ENCODE data around the gene NLRP5. TPM values are rescaled to one million over a fixed set of nuclear protein-coding genes. Genes with fewer than 3 reads are reported as not detected.

Gene NLRP5
- total and polyA plus RNA-seq, 8 donors: not detected

- peaks cover 44 to 75% of the 10 kb centered on the region in 2 donors for H3K4me1 ChIP-seq
- no peaks in the 10 kb centered on the region for H3K9me3 ChIP-seq
- no peaks in the 10 kb centered on the region for H3K27me3 ChIP-seq
- no peak overlapping the region for H3K4me3 ChIP-seq
- TF ChIP-seq CTCF (IDR thresholded peaks at IDR 0.05): no peak
- no peak overlapping the region for H3K27ac ChIP-seq
- intact Hi-C loops (cut with DNase I): loop anchor here in 1 of 2 donors (10.0 kb wide), 1 partner anchor 68 kb away; the partner anchor contains the start of gene GALP
- DNase-seq: no peak
- no peak for ATAC-seq
- peaks cover 0 to 25% of the 10 kb centered on the region in 2 donors for H3K36me3 ChIP-seq
Measured at GRCh38 chr19:56106993-56107392, 120.4 kb downstream of the NLRP5 start.

- no peak for TF ChIP-seq CTCF (IDR thresholded peaks at IDR 0.05)
- peaks cover 0 to 17% of the 10 kb centered on the region in 2 donors for H3K36me3 ChIP-seq
- peaks cover 51 to 78% of the 10 kb centered on the region in 2 donors for H3K4me1 ChIP-seq
- no peak overlapping the region for H3K27ac ChIP-seq
- H3K27me3 ChIP-seq: no peaks in the 10 kb centered on the region
- no peaks in the 10 kb centered on the region for H3K9me3 ChIP-seq
- H3K4me3 ChIP-seq: no peak overlapping the region
- DNase-seq (no peak), ATAC-seq (peak; percentile 1)
- intact Hi-C loops (cut with DNase I): loop anchor here in 1 of 2 donors (10.0 kb wide), 1 partner anchor 67 kb away; the partner anchor contains the start of gene GALP
Measured at GRCh38 chr19:56107626-56108351, 121.2 kb downstream of the NLRP5 start.

GRCh38 chr19:56108447-56109195 lies 122.0 kb downstream of the NLRP5 start:
- H3K27me3 ChIP-seq: no peaks in the 10 kb centered on the region
- H3K36me3 ChIP-seq: peaks cover 0 to 10% of the 10 kb centered on the region in 2 donors
- H3K9me3 ChIP-seq: no peaks in the 10 kb centered on the region
- peaks cover 56 to 86% of the 10 kb centered on the region in 2 donors for H3K4me1 ChIP-seq
- H3K27ac ChIP-seq: no peak overlapping the region
- peak in 1 of 4 donors; percentile 64 for DNase-seq
- no peak overlapping the region for H3K4me3 ChIP-seq
- no peak for TF ChIP-seq CTCF (IDR thresholded peaks at IDR 0.05)
- ATAC-seq: peak; percentile 9
- intact Hi-C loops (cut with DNase I): loop anchor here in 1 of 2 donors (10.0 kb wide), 1 partner anchor 66 kb away; the partner anchor contains the start of gene GALP

GRCh38 chr19:56109226-56109625 lies 122.7 kb downstream of the NLRP5 start:
- H3K9me3 ChIP-seq: no peaks in the 10 kb centered on the region
- no peak for DNase-seq
- peaks cover 0 to 10% of the 10 kb centered on the region in 2 donors for H3K36me3 ChIP-seq
- H3K27me3 ChIP-seq: no peaks in the 10 kb centered on the region
- H3K4me3 ChIP-seq: no peak overlapping the region
- H3K4me1 ChIP-seq: peaks cover 56 to 92% of the 10 kb centered on the region in 2 donors
- no peak overlapping the region for H3K27ac ChIP-seq
- no peak for ATAC-seq
- intact Hi-C loops (cut with DNase I): loop anchor here in 1 of 2 donors (10.0 kb wide), 1 partner anchor 66 kb away; the partner anchor contains the start of gene GALP
- no peak for TF ChIP-seq CTCF (IDR thresholded peaks at IDR 0.05)

All from left lung (tissue), 10 donors.